Stomach smooth muscle (tissue), 2 donors: Measurements from ENCODE around the gene TRIP4.

Source experiments
- H3K27ac ChIP-seq: one replicate; pipeline ENCODE4 v1.7.0; 2013; ENCODE audit warnings: mild to moderate bottlenecking, low read length, inconsistent platforms
- H3K27me3 ChIP-seq, 2 donors: one replicate each; pipeline ENCODE4 v1.7.0; 2013; ENCODE audit warnings: low read length in 2 of 2; ENCODE audit not compliant: insufficient read depth in 2 of 2, control insufficient read depth in 1 of 2
- H3K36me3 ChIP-seq, 2 donors: one replicate each; pipeline ENCODE4 v1.7.0; 2013; ENCODE audit warnings: low read length in 2 of 2; ENCODE audit not compliant: control insufficient read depth in 2 of 2, insufficient read depth in 2 of 2
- H3K4me1 ChIP-seq: one replicate; pipeline ENCODE4 v1.7.0; 2013; ENCODE audit warnings: low read length; ENCODE audit not compliant: control insufficient read depth, insufficient read depth
- H3K4me3 ChIP-seq, 2 donors: one replicate each; pipeline ENCODE4 v1.7.0; 2013; ENCODE audit warnings: low read length in 2 of 2
- H3K9ac ChIP-seq, 2 donors: one replicate each; pipeline ENCODE4 v1.7.0; 2013; ENCODE audit warnings: low read length in 2 of 2, mild to moderate bottlenecking in 1 of 2
- H3K9me3 ChIP-seq, 2 donors: one replicate each; pipeline ENCODE4 v1.7.0; 2013; ENCODE audit warnings: low read length in 2 of 2; ENCODE audit not compliant: control insufficient read depth in 2 of 2
- donor health status: healthy.
- donor health status: Pancreatic carcinoma.

TRIP4 gene

GRCh38 chr15:64426845-64427465, 39.3 kb downstream of the TRIP4 start:
- H3K9me3 ChIP-seq = no peaks in the 10 kb centered on the region
- no peak overlapping the region for H3K9ac ChIP-seq
- no peak overlapping the region for H3K4me3 ChIP-seq
- peaks cover 13 to 14% of the 10 kb centered on the region in 2 donors for H3K36me3 ChIP-seq
- H3K27ac ChIP-seq = no peak overlapping the region
- H3K27me3 ChIP-seq = no peaks in the 10 kb centered on the region
- H3K4me1 ChIP-seq = no peaks in the 10 kb centered on the region

- no peaks in the 10 kb centered on the region for H3K4me1 ChIP-seq
- H3K9me3 ChIP-seq = no peaks in the 10 kb centered on the region
- no peak overlapping the region for H3K9ac ChIP-seq
- H3K36me3 ChIP-seq = peaks cover 5 to 9% of the 10 kb centered on the region in 2 donors
- H3K4me3 ChIP-seq = no peak overlapping the region
- H3K27ac ChIP-seq = no peak overlapping the region
- H3K27me3 ChIP-seq = no peaks in the 10 kb centered on the region
Measured at GRCh38 chr15:64429448-64429847, 41.8 kb downstream of the TRIP4 start.

- no peak overlapping the region for H3K27ac ChIP-seq
- H3K36me3 ChIP-seq = peaks cover under 1 to 9% of the 10 kb centered on the region in 2 donors
- H3K4me3 ChIP-seq = no peak overlapping the region
- H3K9ac ChIP-seq = no peak overlapping the region
- no peaks in the 10 kb centered on the region for H3K9me3 ChIP-seq
- H3K4me1 ChIP-seq = no peaks in the 10 kb centered on the region
- H3K27me3 ChIP-seq = no peaks in the 10 kb centered on the region
Measured at GRCh38 chr15:64430000-64430735, 42.5 kb downstream of the TRIP4 start.

GRCh38 chr15:64437982-64438381, 50.3 kb downstream of the TRIP4 start:
- Histone ChIP-seq H3K27me3 (no peaks in the 10 kb centered on the region), H3K9ac (no peak overlapping the region), H3K4me3 (no peak overlapping the region), H3K4me1 (no peaks in the 10 kb centered on the region), H3K36me3 (peaks cover 0 to 5% of the 10 kb centered on the region in 2 donors), H3K27ac (no peak overlapping the region), H3K9me3 (no peaks in the 10 kb centered on the region)

GRCh38 chr15:64438653-64439447, 51.2 kb downstream of the TRIP4 start:
- H3K9me3 ChIP-seq = no peaks in the 10 kb centered on the region
- H3K36me3 ChIP-seq = peaks cover 0 to 6% of the 10 kb centered on the region in 2 donors
- no peak overlapping the region for H3K4me3 ChIP-seq
- H3K27me3 ChIP-seq = no peaks in the 10 kb centered on the region
- H3K27ac ChIP-seq = no peak overlapping the region
- H3K4me1 ChIP-seq = no peaks in the 10 kb centered on the region
- no peak overlapping the region for H3K9ac ChIP-seq

- Histone ChIP-seq H3K27ac (no peak overlapping the region), H3K4me1 (no peaks in the 10 kb centered on the region), H3K9me3 (no peaks in the 10 kb centered on the region), H3K27me3 (no peaks in the 10 kb centered on the region), H3K4me3 (no peak overlapping the region), H3K36me3 (peaks cover 0 to 5% of the 10 kb centered on the region in 2 donors), H3K9ac (no peak overlapping the region)
Measured at GRCh38 chr15:64441852-64442251, 54.2 kb downstream of the TRIP4 start.

- Histone ChIP-seq H3K4me1 (no peaks in the 10 kb centered on the region), H3K27ac (no peak overlapping the region), H3K27me3 (no peaks in the 10 kb centered on the region), H3K36me3 (peaks cover 2 to 13% of the 10 kb centered on the region in 2 donors), H3K9me3 (no peaks in the 10 kb centered on the region), H3K9ac (no peak overlapping the region), H3K4me3 (no peak overlapping the region)
Measured at GRCh38 chr15:64443016-64443415, 55.4 kb downstream of the TRIP4 start.

GRCh38 chr15:64443747-64444621, 56.3 kb downstream of the TRIP4 start:
- no peak overlapping the region for H3K27ac ChIP-seq
- no peak overlapping the region for H3K9ac ChIP-seq
- no peaks in the 10 kb centered on the region for H3K27me3 ChIP-seq
- H3K9me3 ChIP-seq = no peaks in the 10 kb centered on the region
- peaks cover 4 to 13% of the 10 kb centered on the region in 2 donors for H3K36me3 ChIP-seq
- no peaks in the 10 kb centered on the region for H3K4me1 ChIP-seq
- no peak overlapping the region for H3K4me3 ChIP-seq

GRCh38 chr15:64444836-64445235, 57.2 kb downstream of the TRIP4 start:
- no peak overlapping the region for H3K9ac ChIP-seq
- no peaks in the 10 kb centered on the region for H3K4me1 ChIP-seq
- no peak overlapping the region for H3K27ac ChIP-seq
- no peaks in the 10 kb centered on the region for H3K27me3 ChIP-seq
- no peaks in the 10 kb centered on the region for H3K9me3 ChIP-seq
- H3K4me3 ChIP-seq = no peak overlapping the region
- H3K36me3 ChIP-seq = peaks cover 4 to 12% of the 10 kb centered on the region in 2 donors
